ENCODE results near the gene NALCN.

The NALCN gene

DNA sequence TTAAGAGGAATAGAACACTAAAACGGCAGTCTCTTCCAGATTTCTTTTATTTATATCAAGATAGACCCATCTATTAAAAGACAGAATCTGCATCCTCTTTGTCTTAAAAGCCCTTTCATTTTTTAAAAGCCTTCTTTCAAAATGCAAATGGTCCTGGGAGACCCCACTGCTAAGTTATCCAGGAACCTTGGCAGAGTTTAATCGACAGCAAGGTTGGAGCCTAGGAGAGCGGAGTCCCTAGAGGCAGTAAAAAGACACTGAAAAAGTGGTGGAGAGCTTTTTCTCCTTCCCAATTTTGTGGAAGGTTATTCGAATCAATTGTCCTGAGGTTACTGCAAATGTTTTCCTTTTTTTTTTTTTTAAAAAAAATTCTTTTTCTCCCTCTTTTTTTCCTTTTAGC lies 294.7 kb downstream of the NALCN start:
- peak; percentile 33 for DNase-seq (ENCODE audit: low spot score)

DNA sequence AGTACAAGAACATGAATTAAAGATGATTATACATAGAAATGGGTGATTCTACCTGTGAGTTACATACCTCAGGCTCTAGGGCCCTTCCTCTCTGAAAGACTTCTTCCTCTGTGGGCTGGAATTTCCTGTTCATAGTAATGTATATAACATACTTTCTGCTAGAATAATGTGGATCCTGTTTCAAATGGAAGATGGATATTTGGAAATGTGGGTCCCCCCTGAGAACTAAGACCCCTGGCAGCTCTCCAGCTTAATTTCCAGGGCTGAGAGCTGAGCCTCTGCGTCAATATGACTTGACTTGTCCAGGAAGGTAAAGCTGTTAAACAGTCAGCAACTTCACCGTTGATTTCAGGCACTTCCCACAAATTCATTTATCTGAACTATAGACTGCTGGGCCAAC lies 296.3 kb downstream of the NALCN start:
- no peak for DNase-seq (ENCODE audit: low spot score)

- DNase-seq (ENCODE audit: low spot score): no peak
Observed at GRCh38 chr13:101116826-101117225, 299.5 kb downstream of the NALCN start.

DNA sequence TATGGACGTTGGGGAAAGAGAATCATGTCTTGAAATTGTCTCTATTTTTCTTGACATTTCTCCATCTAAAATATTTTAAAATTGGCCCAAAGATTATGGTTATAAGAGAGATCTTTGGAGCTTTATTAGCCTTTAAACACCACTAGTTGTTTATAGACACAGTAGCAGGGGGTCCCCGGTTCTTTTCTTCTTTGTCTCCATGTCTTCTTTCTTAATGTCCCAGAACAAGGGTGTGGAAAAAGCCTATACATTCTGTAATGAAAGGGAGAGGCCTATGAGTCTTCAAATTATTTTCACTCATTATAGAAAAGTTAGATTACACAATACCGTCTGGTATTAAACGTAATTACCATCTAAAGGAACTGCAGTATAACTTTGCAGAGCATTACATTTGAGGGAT lies 300.0 kb downstream of the NALCN start:
- DNase-seq (ENCODE audit: low spot score): no peak

- peak; percentile 25 for DNase-seq (ENCODE audit: low spot score)
Observed at GRCh38 chr13:101115762-101116171, 300.5 kb downstream of the NALCN start.

GRCh38 chr13:101111894-101112293 lies 304.4 kb downstream of the NALCN start:
- DNase-seq (ENCODE audit: low spot score): no peak

DNA sequence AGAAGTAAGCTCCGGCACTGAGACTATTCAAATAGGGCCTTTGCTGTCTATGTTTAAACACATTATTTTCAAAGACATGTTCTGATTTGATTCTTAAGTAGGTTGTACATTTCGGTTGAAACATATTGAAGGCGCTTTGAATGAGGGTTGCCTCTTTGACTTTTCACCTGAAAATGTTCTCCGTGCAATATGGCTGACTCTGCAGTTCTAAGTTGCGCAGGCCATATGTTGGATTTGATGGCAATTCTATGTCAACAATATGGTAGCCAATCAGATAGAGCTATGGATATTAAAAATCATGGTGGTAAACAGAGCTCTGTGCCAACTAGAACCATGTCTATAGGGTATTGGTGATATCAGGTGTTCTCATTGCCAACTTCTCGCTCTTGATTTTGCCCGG lies 307.3 kb downstream of the NALCN start:
- DNase-seq (ENCODE audit: low spot score): no peak

GRCh38 chr13:101098873-101099272 lies 317.4 kb downstream of the NALCN start:
- DNase-seq (ENCODE audit: low spot score): no peak

DNA sequence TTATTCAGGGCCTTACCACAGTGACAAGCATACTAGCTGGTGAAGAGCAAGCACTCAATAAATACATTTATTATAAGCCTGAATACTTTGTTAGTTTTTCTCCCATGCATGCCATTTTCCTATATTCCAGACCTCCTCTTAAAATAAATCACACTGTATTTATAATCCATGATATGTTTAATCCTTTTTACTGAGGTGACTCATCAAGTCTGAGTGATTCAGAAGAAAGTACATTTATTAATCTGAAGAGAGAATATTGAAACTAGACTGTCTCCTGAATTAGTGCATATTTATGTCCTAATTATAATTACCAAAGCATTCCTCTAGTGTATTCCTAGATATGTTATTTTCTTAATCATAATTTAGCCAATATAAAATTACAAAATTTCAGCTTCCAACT lies 323.3 kb downstream of the NALCN start:
- no peak for DNase-seq (ENCODE audit: low spot score)

DNA sequence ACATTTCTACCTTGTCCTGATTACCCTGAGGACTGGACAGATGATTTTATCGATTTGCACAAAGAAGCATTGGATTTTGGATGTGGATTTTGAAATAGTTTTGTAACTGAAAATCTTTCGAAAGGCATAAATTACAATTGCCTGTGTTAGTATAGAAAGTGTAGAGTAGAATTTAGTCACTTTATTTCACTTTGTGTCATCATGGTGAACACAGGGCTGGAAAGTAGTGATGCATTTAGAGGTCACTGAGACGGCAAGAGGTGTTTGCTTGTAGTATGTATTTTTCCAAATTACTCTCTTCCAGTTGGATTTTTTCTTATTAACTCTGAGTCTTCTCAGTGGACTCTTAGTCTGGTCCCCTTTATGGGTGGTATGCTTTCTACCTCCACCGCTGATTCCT lies 326.0 kb downstream of the NALCN start:
- DNase-seq (ENCODE audit: low spot score): no peak

GRCh38 chr13:101085551-101085950 lies 330.8 kb downstream of the NALCN start:
- no peak for DNase-seq (ENCODE audit: low spot score)

DNA sequence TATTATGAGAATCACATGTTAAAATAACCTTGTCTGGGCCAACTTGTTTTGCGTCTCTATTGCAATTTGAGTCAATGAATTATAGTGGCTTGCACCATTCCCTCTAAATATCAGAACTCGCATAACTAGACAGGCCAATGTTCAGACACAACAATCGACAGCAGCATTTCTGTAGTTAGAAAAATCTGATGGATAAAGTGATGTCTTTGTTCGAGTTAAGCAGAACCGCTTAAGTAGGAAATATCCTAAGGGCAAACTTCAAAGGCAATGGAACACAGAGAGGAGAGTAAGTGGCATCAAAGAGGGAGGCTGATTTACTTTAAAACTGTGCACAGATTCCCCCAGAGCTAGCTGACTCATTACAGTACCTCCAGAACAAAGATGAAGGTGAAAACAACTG lies 333.9 kb downstream of the NALCN start:
- no peak for DNase-seq (ENCODE audit: low spot score)

DNA sequence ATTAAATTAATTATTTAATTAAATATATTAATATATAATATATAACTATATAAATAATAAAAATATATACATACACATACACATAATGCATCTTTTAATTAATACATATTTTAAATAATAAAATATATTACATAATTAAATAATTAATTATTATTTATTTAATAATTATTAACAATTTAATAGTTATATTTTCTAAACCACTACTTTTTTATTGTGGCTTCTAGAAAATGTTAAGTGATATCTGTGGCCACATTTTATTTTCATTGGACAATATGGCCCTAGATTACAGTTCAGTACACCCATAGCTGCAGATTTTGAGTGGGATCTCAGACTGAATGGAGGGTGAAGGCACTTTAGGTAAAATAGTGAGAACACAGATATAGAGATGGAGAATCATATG lies 335.7 kb downstream of the NALCN start:
- no peak for DNase-seq (ENCODE audit: low spot score)

GRCh38 chr13:101065329-101065728 lies 351.0 kb downstream of the NALCN start:
- DNase-seq (ENCODE audit: low spot score): no peak

- DNase-seq (ENCODE audit: low spot score): no peak
Observed at GRCh38 chr13:101059793-101060192, 356.5 kb downstream of the NALCN start.

DNA sequence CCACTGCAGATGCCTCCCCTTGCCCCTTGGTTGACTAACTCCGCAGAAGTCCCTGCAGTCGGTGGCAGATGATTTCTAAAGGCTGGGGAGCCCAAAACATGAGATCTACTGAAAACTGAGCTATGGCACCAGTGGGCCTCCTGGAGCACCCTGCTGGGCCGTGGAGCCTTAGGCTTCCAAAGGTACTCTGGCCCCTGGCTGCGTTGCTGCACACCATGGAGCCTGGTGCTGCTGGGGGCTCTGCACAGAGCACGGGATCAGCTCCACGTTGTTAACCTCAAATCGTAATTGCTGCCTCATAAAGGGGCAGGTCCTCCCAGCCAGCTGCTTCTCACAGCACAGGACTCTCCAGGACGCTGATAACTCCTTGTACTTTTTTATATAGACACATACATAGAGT lies 357.5 kb downstream of the NALCN start:
- no peak for DNase-seq (ENCODE audit: low spot score)

DNA sequence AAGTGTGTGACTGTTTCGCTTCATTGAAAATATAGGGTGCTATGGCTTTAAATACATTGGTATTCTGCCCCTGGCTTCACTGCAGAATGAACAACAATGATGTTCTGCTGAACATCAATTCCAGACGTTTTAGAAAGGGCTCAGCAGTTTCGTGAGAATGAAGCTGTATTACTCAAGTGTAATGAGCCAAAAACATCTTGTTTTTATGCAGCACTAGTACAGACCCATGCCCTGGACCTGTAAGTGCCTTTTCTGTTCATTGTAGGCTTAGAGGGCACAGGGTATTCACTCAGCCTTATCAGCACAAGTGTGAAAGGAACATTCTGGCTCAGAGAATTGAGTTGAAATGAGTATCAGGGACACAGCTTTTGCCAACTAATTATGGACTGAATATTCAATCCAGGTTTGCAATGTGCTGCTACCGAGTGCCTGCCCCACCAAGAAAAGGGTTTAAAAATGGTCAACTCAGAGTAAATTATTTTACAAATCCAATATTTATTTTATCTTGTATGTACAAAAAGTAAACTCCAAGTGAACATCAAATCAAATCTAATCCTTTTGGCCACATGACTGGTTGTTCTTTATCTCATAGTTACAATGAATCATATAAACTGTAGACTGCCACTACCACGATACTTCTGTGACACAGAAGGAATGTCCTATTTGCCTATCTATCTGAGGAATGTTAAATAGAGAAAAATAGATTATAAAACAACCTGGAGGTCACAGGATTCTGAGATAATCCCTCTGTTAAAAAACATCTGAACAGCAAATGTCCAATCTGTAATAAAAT lies 362.8 kb downstream of the NALCN start:
- no peak for DNase-seq (ENCODE audit: low spot score)

DNA sequence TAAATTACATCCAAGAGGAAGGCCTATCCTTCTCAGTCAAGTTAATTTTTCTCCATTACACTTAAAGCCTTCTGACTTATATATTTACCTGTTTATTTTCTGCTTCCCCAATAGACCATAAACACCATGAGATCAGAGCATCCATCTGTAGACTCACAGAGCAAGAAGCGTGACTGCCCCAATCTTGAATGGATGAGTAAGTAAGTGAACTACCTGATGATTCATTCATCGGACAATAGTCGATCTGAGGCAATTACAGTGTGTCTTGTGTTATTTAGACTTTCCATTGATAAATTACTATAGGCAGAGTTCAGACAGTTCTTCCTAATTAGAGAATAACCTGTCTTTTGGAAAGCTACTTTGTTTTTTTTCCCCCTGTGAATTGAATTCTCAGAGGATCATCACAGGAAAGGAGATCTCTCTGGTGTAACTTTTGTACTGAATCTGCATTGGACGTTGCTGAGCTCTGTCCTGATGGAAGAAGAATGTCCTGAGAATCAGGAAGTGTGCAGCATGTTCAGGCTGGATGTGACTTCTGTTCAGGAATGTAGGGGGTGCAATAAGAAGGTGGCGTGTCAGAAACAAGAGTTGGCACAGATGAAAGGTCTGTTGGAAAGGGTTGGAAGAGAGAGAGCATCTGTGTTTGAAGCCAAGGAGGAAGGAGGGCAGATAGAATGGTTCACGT lies 367.0 kb downstream of the NALCN start:
- no peak for DNase-seq (ENCODE audit: low spot score)

- DNase-seq (ENCODE audit: low spot score): no peak
Observed at GRCh38 chr13:101036546-101036945, 379.8 kb downstream of the NALCN start.

- DNase-seq (ENCODE audit: low spot score): no peak
Observed at GRCh38 chr13:101035119-101035620, 381.1 kb downstream of the NALCN start.

- DNase-seq (ENCODE audit: low spot score): no peak
Observed at GRCh38 chr13:101026736-101027398, 389.4 kb downstream of the NALCN start.

GRCh38 chr13:101026328-101026727 lies 390.0 kb downstream of the NALCN start:
- no peak for DNase-seq (ENCODE audit: low spot score)

DNA sequence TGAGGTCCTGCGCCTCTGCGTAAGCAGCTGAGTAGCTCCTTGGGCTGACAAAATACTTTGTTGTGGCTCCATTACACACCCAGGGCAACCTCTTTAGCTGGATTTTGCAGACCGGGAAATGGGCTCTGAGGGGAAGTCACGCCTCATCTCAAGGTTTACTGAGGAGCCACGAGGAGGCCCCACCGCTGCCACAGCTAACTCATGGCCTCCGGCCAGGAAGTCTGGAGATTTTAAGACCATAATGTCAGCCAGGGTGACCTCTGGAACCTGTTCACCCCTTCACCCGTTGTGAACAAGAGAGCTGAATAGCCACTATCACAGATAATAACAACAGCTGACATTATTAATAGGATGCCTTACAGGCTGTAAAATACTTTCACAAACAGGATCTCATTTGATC lies 390.4 kb downstream of the NALCN start:
- no peak for DNase-seq (ENCODE audit: low spot score)
